Measurements from ENCODE around the gene RGS14.
A peak's percentile ranks its signal among the peaks of the same experiment; 100 is the strongest.

The RGS14 gene

DNA sequence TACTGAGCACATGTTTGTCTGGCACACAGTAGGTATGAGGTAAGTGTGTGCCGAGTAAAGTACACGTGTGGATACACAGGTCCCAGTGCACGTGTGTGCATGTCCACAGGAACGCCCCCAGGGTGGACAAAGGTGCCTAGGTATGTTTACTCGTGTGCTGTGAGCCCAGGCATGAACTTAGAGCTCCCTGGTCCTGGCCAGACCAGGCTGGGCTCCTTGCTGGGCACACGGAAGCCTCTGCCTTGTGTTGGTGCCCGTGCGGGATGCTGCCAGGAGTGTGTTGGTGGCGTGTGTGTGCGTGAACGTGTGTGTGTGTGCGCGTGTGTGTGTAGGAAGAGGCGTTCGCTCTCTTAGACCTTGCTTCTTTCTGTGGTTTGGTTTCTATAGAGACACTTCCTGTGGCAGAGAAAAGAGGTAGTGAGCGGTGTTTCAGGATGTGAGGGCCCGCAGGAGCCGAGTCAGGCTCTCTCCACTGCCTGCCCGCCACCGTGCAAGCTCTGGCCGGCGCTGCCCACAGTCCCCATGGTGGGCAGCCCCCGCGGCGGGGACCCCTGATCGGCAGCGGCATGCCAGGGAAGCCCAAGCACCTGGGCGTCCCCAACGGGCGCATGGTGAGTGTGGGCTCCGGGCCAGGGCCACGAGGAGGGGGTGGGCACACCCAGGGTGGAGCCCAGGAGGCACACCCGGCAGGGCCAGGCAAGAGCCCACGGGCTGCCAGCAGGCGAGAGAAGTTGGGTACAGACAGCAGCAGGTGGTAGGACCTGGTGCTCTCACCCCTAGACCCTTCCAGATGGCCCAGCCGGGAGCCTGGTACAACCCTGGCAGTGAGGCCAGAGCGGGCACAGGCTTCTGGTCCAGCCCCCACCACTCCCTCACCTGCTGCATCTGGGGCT, at the start of gene RGS14:
Gene RGS14, plus strand, starts transcription at position 466 of the 893 bp plus-strand sequence. Its CDS starts 101 bp downstream, at position 567.
- no peaks in the 10 kb centered on the region for H3K27me3 ChIP-seq (ENCODE audit: insufficient read depth, low read depth, severe bottlenecking)
- no peak for DNase-seq
- H3K4me3 ChIP-seq (ENCODE audit: low read depth, low read length), result no peak within 1 kb of the TSS

DNA sequence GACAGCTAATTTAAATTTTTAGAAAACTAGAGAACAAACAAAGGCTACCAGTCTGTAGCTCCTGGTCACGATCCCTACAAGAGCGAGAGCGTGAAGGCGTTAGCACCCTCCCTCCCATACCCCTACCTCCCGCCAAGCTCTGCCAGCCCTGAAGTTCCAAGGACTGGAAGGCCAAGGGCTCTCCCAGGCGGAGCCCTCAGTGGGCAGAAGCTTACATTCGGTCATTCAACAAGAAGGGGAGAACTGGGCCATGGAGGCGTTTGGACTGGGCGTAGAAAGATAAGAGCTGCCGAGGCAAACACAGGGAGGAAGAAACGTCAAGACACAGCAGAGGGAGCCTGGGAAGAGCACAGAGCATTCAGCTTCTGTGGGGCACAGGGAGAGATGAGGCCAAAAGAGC, 49.0 kb upstream of the RGS14 start:
- no peaks in the 10 kb centered on the region for H3K27me3 ChIP-seq (ENCODE audit: insufficient read depth, low read depth, severe bottlenecking)
- DNase-seq, result no peak
- TF ChIP-seq, protein P1, sequence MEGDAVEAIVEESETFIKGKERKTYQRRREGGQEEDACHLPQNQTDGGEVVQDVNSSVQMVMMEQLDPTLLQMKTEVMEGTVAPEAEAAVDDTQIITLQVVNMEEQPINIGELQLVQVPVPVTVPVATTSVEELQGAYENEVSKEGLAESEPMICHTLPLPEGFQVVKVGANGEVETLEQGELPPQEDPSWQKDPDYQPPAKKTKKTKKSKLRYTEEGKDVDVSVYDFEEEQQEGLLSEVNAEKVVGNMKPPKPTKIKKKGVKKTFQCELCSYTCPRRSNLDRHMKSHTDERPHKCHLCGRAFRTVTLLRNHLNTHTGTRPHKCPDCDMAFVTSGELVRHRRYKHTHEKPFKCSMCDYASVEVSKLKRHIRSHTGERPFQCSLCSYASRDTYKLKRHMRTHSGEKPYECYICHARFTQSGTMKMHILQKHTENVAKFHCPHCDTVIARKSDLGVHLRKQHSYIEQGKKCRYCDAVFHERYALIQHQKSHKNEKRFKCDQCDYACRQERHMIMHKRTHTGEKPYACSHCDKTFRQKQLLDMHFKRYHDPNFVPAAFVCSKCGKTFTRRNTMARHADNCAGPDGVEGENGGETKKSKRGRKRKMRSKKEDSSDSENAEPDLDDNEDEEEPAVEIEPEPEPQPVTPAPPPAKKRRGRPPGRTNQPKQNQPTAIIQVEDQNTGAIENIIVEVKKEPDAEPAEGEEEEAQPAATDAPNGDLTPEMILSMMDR (IDR thresholded peaks at IDR 0.05; ENCODE audit: low read depth, low read length), result no peak
- no peaks in the 10 kb centered on the region for H3K9me3 ChIP-seq (ENCODE audit: severe bottlenecking)
- H3K36me3 ChIP-seq, result peaks cover 23% of the 10 kb centered on the region
- H3K4me3 ChIP-seq (ENCODE audit: low read depth, low read length), result no peak overlapping the region
- H3K27ac ChIP-seq, result no peak overlapping the region

More for the DNA sequence above, at the start of gene RGS14:
- Histone ChIP-seq H3K27ac (no peak within 1 kb of the TSS), H3K36me3 (no peaks in the 10 kb centered on the region), H3K9me3 (ENCODE audit: severe bottlenecking) (no peaks in the 10 kb centered on the region)
- TF ChIP-seq, protein P1 (IDR thresholded peaks at IDR 0.05; ENCODE audit: low read depth, low read length), result no peak

GRCh38 chr5:177309351-177310191, 48.2 kb upstream of the RGS14 start:
- H3K9me3 ChIP-seq (ENCODE audit: severe bottlenecking), result no peaks in the 10 kb centered on the region
- peak; percentile 72 for DNase-seq
- no peak overlapping the region for H3K27ac ChIP-seq
- no peak overlapping the region for H3K4me3 ChIP-seq (ENCODE audit: low read depth, low read length)
- H3K27me3 ChIP-seq (ENCODE audit: insufficient read depth, low read depth, severe bottlenecking), result no peaks in the 10 kb centered on the region
- TF ChIP-seq, protein P1 (IDR thresholded peaks at IDR 0.05; ENCODE audit: low read depth, low read length), result peak; percentile 77
- peaks cover 23% of the 10 kb centered on the region for H3K36me3 ChIP-seq

- H3K27ac ChIP-seq, result no peak overlapping the region
- TF ChIP-seq, protein P1 (IDR thresholded peaks at IDR 0.05; ENCODE audit: low read depth, low read length), result no peak
- H3K4me3 ChIP-seq (ENCODE audit: low read depth, low read length), result no peak overlapping the region
- no peak for DNase-seq
- H3K27me3 ChIP-seq (ENCODE audit: insufficient read depth, low read depth, severe bottlenecking), result no peaks in the 10 kb centered on the region
- H3K9me3 ChIP-seq (ENCODE audit: severe bottlenecking), result no peaks in the 10 kb centered on the region
- peaks cover 21% of the 10 kb centered on the region for H3K36me3 ChIP-seq
Observed at GRCh38 chr5:177310332-177310731, 47.4 kb upstream of the RGS14 start.

DNA sequence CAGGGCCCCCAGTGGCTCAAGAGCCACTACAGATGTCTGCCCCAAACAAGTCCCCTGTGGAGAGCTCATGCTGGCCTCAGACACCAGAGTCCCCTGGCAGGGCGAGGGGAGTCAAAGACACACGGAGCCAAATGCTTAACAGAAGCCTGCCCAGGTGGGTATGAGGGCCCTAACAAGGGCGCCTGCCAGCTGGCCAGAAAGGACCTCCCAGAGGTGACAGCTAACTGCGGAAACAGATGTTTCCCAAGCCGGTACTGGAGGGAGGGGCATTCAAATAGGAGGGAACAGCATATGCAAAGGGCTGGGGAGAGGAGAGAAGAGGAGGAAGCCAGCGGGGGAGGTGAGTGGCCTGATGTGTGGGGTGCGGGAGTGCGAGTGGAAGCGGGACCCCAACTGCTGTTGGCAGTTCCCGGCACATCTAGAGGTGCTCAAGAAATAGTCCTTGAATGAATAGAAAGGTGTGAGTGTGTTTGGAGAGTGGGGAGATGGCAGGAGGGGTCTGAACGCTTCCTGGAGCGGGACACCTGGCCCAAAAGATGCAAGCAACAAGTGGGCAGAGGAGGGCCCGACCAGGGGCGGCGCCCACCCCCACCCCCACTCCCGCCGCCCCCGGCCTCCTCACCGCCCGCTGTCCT, 46.9 kb upstream of the RGS14 start:
- H3K36me3 ChIP-seq, result peaks cover 16% of the 10 kb centered on the region

More for the DNA sequence above, 46.9 kb upstream of the RGS14 start:
- Histone ChIP-seq H3K4me3 (ENCODE audit: low read depth, low read length) (peak overlapping the region; percentile 62), H3K9me3 (ENCODE audit: severe bottlenecking) (no peaks in the 10 kb centered on the region), H3K27ac (no peak overlapping the region), H3K27me3 (ENCODE audit: insufficient read depth, low read depth, severe bottlenecking) (no peaks in the 10 kb centered on the region)
- no peak for DNase-seq
- TF ChIP-seq, protein P1 (IDR thresholded peaks at IDR 0.05; ENCODE audit: low read depth, low read length), result no peak
